Limb (tissue), 2 donors: ENCODE measurements around the gene PIP4K2A.

Experiments
- DNase-seq, 2 donors: peaks; one replicate each; pipeline ENCODE4 v3.0.0-alpha.2; 2016; ENCODE audit errors: extremely low spot score in 2 of 2

The PIP4K2A gene

GRCh38 chr10:22666287-22667092 is 47.9 kb downstream of the PIP4K2A start:
- DNase-seq = no peak

GRCh38 chr10:22665329-22665728 is 49.0 kb downstream of the PIP4K2A start:
- no peak for DNase-seq

- DNase-seq = no peak
These were observed 51.5 kb downstream of the PIP4K2A start for GRCh38 chr10:22662733-22663330.

- DNase-seq = no peak
These were observed 54.5 kb downstream of the PIP4K2A start for GRCh38 chr10:22659866-22660265.

GRCh38 chr10:22658745-22659410 is 55.5 kb downstream of the PIP4K2A start:
- DNase-seq = no peak

- no peak for DNase-seq
These were observed 56.7 kb downstream of the PIP4K2A start for GRCh38 chr10:22657566-22658225.

GRCh38 chr10:22657024-22657423 is 57.4 kb downstream of the PIP4K2A start:
- no peak for DNase-seq

- no peak for DNase-seq
These were observed 58.3 kb downstream of the PIP4K2A start for GRCh38 chr10:22656036-22656435.

- no peak for DNase-seq
These were observed 58.9 kb downstream of the PIP4K2A start for GRCh38 chr10:22655312-22655981.

GRCh38 chr10:22652988-22653481 is 61.3 kb downstream of the PIP4K2A start:
- no peak for DNase-seq

GRCh38 chr10:22651276-22651980 is 63.0 kb downstream of the PIP4K2A start:
- no peak for DNase-seq

- no peak for DNase-seq
These were observed 64.4 kb downstream of the PIP4K2A start for GRCh38 chr10:22649994-22650393.

GRCh38 chr10:22649390-22649841 is 65.0 kb downstream of the PIP4K2A start:
- no peak for DNase-seq

- DNase-seq = no peak
These were observed 65.8 kb downstream of the PIP4K2A start for GRCh38 chr10:22648547-22648961.

GRCh38 chr10:22647244-22647643 is 67.1 kb downstream of the PIP4K2A start:
- DNase-seq = no peak

- no peak for DNase-seq
These were observed 68.0 kb downstream of the PIP4K2A start for GRCh38 chr10:22646388-22646853.

GRCh38 chr10:22644222-22644621 is 70.2 kb downstream of the PIP4K2A start:
- DNase-seq = no peak

- DNase-seq = no peak
These were observed 70.6 kb downstream of the PIP4K2A start for GRCh38 chr10:22643775-22644174.

GRCh38 chr10:22643116-22643515 is 71.3 kb downstream of the PIP4K2A start:
- DNase-seq = no peak

- no peak for DNase-seq
These were observed 72.6 kb downstream of the PIP4K2A start for GRCh38 chr10:22641743-22642142.
